Measurements from ENCODE around the gene KRTAP5-1.

The KRTAP5-1 gene

DNA sequence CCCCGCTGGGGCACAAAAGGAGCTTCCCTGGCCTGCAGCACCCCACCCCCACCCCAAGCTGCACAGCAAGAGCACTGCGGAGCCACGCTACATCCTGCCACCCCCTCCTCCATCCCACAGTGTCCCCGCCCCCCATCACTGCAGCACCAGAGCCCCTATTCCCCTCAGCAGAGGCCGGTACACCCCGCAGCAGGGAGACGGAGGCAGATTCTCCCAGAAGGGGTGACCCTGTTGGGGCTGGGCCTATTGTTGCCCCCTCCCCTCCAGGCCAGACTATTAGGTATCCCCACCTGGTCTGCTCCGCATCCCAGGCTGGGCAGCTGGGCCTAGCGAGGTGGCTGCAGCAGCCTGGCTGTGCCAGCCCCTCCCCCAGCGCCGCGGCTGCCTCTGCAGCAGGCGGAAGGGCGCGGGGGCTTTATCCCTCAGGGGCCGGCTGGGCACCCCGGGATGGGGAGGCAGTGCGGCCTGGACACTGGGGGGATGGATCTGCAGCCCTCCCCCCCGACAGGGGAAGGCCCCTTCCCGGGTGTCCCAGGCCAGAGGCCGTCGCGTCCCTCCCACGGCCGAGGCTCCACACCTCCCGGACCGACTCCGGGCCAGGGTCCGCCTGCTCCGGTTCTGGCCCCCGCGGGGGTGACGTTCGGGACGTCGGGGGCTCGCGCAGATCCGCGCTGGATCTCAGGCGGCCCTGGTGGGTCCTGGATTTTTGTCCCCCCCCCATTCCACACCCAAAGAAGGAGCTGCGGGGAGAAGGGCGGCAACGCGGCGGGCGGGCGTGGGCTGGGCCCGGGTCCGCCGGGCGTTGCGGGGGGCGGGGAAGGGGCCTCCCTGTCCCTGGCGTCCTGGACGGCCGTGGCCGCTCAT lies 14.0 kb downstream of the KRTAP5-1 start:
- no peak for DNase-seq

- DNase-seq, result no peak
Observed at GRCh38 chr11:1570531-1570895, 14.6 kb downstream of the KRTAP5-1 start.

DNA sequence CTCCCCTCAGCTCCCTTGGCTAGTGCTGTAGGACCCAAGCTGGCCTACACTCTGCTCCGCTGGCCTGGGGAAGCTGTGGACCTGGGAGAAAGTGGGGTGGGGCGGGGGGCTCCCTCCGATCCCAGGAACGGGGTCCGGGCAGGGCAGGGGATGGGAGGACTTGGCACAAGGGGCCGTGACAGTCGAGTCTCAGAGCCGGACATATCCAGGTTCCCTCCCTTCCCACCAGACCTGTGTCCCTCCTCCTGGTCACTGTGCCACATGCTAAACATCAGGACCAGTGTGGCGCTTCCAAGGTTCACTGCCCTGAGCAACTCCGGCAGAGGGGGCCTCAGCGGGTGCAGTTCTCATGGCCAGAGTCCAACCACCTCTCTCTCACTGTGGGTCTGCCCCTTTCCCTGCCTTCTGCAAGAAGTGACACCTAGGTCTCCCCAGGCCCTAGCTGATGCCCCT lies 15.1 kb downstream of the KRTAP5-1 start:
- DNase-seq, result no peak

DNA sequence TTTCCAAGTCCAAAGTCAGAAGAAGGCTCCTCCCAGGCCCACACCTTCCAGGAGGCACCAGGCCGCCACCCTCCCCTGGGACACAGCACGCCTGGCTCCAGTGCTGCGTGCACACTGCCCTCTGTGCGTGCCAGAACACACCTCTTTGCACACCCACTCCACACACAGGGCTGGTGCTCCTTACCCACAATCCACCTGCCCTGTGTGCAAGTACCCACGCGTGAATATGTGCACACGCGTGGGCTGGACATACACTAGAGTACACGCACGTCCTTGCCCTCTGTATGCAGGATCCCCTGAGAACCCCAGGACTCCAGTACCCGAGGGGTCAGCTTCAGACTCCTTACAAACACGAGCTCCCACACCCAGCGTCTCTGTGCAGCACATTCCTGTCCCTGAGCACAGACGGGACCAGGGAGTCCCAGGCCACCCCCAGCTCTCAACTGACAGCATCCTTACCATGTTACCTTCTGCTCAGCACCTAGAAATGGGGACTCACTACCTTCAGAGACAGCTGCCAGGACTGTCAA lies 15.8 kb downstream of the KRTAP5-1 start:
- no peak for DNase-seq

DNA sequence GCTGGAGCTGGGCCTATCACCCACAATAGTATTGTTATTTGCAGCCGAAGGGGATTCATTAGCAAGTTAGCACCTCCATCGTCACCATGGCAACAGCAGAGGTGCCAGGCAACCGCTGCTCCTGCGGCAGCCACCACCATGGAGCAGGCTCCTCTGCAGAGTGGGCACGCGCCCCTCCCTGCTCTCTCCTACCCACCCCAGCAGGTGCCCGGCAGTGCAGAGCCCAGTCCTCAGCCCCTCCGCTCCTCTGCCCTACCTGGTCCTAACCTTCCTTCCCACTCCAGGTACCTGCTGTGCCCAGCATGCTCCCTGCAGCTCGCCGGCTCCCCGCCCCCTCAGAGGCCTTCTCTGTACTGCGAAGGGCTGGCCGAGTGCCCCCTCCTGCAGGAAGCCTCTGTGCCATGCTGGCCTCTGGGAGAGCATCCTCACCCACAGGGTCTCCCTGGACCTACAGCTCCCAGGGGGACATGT lies 16.6 kb downstream of the KRTAP5-1 start:
- DNase-seq, result no peak

- no peak for DNase-seq
Observed at GRCh38 chr11:1567721-1568100, 17.4 kb downstream of the KRTAP5-1 start.

GRCh38 chr11:1567052-1567720 lies 17.9 kb downstream of the KRTAP5-1 start:
- DNase-seq, result no peak

DNA sequence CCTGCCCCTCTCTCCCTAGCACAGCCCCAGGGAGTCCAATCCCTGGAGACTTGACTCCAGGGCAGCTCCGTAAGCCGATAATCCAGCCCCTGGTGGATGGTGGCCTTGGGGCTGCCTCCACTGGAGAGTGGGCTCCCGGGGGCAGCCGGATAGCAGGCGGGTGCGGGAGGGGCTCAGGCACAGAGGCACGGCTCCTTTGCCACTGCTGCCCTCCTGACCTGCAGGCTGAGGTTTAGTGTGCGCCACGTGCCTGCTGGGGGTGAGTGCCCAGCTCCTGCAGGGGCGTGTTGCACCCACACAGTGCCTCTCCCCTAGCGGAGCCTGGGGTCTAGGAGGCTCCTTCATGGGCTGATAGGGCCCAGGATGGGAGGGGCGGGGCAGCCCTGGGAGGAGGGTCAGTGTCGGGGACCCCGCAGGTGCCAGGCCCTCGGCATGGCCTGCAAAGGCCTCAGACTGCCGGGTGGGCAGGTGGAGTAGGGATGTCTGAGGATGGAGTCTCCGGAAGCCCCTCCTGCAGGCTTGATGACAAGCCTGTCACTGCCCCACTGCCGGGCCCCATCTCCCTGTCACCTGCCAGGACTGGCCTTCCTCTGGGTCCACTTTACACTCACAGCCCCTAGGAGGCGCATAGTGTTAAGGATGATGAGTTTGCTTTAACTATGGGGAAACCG lies 18.6 kb downstream of the KRTAP5-1 start:
- no peak for DNase-seq

DNA sequence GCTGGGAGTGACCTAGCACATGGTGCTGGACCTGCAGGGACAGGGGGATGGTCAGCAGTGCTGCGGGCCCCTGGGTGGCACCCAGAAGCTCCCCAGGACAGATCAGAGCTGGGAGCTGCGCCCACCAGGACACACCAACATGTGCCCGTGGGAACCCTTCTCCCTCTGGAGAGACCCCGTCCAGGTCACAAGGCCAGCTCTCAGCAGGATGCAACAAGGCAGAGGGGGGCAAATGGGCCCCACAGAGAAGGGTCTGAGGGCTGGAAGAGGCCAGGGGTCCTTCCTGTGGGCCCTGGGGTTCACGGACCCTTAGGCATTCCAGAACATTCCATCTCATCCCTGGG lies 19.2 kb downstream of the KRTAP5-1 start:
- no peak for DNase-seq

DNA sequence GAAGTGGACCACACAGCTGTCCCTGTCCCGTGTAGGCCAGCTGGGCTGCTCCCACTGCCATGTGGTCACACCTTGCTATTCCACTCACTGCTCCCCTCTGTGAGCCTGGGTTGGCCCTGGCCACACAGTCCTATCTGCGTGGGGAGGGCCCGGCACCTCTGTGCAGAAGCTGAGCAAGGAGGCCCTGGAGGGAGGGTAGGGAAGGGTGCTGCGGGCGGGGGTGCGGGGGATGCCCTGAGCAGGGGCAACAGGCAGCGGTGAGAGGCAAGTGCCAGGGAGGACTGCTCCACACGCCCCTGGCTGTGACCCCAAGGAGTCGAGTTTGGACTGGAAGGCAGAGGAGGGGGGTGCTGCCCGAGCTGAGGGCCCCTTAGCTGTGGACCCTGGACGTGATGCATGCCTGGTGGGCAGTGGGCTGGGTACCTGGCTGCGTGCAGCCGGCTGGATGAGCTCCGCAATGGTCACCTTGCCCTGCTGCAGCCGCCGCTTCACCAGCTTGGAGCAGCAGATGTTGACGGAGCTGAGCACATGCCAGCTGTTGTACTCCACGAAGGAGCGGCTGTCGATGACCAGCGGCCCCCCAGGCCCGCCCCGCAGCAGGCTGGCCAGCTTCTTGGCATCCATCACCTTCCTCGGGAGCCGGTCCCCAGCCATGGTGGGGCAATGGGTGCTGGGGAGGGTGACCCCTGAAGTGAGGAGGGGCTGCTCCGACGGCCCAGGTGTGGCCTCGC lies 19.7 kb downstream of the KRTAP5-1 start:
- DNase-seq, result no peak

DNA sequence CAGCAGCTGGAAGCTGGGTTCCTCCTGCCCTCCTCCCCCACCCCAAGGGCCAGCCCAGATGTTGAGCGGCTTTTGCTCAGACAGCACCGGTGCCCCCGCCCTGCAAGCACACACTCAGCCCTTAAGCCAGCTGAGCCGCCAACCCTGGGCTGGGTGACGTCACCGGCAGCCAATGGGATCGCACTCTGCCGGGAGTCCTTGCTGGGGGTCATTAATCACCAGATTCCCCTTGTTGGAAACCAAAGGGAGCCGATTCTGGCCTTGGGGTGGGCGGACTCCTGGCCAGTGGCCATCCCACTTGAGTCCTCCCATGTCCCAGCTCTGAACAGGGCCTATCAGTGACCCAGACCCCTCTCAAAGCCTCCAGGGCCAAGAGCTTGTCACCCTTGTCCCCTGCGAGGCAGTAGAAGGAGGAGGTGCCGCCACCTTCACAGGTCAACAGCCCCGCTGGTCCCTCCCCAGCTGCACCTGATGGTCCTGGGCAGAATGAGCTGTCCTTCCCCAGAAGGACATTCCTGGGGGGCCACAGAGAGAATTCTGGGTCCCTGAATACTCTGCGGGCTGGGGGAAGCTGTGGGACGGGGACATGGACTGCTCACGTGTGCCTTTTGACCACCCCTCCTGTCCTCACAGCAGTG lies 20.4 kb downstream of the KRTAP5-1 start:
- DNase-seq, result peak; percentile 33

GRCh38 chr11:1563697-1564534 lies 21.2 kb downstream of the KRTAP5-1 start:
- DNase-seq, result no peak

DNA sequence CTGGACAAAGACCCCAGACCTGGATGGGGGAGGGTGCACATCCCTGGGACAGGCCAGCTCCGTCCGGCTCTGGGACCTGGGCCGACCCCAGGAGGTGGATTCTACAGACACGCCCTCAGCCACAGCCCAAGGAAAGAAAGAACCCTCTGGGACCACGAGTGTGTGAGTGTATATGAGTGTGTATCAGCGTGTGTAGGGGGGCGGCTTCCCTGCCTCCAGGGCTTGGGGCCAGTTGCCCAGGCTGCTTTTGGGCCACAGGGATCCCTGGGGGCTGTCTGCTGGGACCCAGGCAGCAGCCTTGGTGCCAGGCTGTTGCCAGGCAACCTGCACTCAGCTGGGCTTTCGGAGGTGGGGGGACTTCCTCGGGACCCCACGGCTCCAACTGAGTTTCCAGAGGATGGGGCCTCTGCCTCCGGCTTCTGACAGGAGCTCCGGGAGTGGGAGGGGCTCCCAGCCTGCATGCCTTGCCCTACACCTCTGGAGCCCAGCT lies 21.9 kb downstream of the KRTAP5-1 start:
- no peak for DNase-seq

DNA sequence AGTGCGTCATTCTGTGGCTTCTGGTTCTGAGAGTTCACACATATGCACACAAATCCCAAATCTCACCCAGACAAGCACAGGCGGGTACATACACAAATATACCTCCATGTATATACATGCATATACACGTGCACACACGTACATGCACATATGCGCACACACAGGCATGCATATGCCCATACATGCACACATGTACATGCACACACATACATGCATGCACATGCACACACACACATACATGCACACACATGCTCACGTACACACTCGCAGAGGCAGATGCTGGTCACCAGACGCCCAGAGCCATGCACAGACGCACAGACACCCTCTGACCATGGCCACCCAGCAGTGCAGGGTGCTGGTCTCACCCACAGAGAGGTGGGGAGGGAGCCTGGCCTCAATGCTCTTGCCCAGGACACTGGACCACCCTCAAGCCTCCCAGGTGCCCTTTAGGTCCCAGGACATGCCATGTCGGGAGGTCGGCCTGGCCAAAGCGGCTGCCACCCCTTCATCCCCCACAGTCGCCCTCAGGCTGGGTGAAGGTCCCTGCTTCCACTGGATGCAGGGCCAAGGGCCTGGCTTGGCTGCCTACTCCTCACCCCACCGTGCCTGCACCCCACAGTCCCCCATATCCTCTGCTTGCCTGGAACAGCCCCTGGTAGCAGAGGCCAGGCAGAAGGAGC lies 22.5 kb downstream of the KRTAP5-1 start:
- no peak for DNase-seq

DNA sequence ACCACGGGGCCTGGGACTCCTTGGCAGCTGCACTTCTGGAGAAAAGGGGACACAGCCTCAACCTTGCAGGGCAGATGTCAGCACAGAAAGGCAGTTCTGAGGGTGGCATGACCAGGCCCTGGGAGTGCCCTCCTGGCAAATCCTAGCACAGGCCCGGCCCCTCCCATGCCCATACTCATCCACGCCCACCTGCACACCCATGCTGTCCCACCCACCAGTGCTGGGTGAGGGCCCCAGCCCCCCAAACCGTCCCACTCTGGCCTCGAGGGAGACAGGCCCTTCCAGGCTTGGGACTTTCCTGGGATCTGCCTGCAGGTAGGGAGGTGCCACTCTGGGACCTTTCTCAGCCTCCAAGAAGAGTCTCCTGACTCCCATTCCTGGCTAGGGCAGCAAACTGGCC lies 23.1 kb downstream of the KRTAP5-1 start:
- DNase-seq, result no peak

GRCh38 chr11:1561266-1561665 lies 23.8 kb downstream of the KRTAP5-1 start:
- DNase-seq, result no peak

DNA sequence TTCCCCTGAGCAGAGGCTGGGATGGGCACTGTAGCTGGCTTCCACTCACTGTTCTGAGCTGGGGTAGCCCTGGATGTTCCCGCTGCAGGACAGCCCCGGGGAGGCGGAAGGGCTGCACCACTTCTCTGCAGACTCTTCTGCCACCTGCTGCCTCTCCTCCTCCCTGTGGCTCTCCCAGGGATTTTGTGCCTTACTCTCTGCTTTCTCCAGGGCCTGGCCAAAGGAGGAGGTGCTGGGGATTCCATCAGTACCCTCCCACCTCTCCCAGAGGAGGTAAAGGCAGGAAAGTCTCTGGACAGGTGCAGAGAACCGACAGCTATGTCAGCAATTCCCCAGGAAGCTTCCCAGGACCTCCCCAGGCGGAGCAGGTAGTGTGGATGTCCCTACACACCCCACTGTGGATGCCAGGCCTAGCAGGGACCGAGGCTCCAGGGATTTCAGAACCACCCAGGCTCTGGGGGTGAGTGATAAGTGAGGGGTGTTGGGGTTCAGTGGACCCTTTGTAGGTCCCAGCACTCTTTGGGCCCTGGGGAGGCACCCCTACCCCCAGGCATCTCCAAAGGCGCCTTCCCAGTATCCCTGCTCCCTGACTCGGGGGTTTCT lies 24.3 kb downstream of the KRTAP5-1 start:
- no peak for DNase-seq

GRCh38 chr11:1560002-1560648 lies 25.0 kb downstream of the KRTAP5-1 start:
- no peak for DNase-seq

DNA sequence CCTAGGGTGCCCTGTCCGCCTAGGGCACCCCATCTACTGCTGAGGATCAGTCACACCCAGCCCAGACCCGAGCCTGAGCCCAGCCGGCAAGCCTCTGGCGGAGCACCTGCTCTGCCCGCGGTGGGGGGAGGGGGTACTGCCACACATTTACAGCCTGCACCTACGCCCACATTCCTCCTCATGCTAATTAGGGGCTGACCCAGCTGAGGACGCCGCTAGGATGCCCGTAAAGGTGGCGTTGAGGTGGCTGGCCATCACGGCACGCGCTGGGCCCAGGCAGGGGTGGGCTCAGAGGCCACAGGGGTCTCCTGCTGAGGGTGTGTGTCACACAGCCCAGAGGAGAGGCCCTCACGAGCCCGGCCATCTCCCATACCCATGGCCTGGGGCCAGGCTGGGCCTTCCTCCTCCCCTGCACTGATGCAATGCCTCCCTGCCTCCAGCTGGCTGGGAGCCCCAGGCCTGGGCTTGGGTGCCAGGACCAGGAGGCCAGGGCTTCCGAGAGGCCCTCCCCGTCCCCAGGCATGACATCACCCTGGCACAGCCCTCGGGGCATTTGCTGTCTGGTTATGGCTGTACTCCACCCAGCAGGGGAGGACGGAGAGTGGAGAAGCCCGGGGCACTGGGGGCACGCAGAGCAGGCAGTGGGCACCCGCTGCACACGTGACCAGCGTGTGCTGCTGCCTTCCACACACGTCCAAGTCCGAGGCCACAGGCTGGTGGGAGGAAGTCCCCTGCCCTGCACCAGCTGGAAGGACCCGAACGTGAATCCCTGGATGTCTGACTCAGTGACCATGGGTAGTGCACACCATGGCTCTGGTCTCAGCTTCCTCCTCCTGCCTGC lies 25.8 kb downstream of the KRTAP5-1 start:
- no peak for DNase-seq
